HG03108 (cell line): Measurements from ENCODE around the gene DCTPP1.

Experiments used
- ATAC-seq: cut with Tn5 transposase; IDR thresholded peaks from one replicate; pipeline ENCODE4 v1.9.1; 2021; ENCODE audit warnings: moderate library complexity; ENCODE audit not compliant: unreplicated experiment

The DCTPP1 gene

DNA sequence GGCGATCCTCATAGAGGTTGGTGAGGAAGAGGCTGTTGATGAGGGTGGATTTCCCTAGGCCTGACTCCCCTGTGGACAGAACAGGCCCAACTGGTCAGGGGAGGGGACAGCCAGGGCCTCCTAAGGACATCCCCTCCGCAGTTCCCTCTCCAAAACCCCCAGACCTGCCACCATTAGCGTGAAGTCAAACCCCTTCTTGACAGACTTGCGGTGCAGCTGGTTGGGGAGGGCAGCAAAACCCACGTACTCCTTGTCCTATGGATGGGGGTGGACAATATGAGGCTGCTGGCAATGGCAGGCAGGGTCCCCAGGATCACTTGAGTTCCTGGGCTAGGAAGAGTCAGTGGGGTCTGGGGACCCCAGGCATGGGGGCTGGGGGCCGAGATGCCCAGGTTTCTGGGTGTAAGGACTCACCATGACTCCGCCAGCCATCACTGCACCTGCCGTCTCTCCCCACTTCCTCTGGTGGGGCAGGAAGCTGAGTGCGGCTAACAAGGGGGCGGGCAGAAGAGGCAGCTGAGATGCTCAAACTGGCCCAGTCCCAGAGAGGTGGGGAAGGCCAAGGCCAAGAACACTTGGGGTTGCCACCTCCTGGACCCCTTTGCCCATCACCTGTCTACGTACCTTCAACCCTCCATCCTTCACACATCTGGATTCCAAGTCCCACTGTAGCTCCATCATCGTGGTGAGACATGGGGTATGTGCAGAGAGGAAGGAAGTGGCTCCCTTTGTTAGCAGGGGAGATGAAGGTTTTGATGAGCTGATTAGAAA lies 47.5 kb downstream of the DCTPP1 start, which contains the start of gene SEPTIN1:
SEPTIN1 (minus strand) TSS at position 451 of the 771 bp plus-strand sequence; CDS start at position 432, 19 bp downstream.
- ATAC-seq = no peak

DNA sequence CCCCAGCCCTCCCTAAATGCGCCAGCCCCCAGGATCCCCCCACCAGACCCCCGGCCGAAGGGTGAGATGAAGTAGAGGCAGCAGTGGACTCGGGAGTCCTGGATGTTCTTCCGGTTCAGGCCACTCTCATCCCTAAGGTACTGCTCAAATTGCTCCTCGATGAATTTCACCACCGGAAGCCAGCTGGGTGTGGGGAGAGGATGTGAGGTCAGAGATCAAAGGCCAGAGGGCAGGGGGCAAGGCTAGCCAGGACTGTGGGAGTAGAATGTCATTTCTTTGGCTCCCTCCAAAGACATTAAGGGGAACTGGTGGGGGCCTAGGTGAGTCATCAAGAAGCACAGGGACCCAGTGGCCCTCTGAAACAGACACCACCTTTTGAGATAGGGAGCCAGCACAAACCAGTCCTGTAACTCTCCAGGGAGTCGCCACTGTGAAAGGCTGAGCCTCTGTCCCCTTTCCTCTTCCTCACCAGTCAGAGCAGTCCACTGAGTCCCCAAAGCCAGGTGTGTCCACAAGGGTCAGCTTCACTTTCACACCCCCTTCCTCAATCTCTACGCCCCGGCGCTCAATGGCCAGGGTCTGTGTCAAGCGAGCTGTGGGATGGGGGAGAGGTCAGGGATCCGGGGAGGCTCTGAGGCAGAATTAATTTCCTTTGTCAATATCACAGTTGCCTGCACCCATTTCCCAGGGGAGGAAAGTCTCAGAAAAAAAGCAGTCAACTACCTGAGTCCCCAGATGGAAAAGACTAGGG lies 48.4 kb downstream of the DCTPP1 start:
- no peak for ATAC-seq

DNA sequence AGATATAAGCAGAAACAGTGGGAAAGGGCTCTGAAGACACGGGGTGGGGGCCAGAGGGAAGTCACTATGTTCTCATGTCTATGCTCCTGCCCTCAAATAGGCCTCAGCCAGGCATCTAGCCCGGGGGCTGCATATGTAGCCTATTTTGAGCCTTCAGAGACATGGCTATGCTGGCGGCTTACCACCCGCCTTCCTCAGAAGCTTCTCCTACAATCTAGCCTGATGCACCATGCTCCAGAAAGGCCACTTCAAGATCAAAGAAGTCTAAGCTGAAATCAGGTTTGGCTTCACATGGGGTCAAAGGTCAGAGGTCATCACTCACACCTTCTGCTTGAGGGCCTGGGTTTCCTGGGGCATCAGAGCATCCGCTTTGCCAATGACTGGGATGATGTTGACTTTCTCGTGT lies 49.0 kb downstream of the DCTPP1 start:
- no peak for ATAC-seq

DNA sequence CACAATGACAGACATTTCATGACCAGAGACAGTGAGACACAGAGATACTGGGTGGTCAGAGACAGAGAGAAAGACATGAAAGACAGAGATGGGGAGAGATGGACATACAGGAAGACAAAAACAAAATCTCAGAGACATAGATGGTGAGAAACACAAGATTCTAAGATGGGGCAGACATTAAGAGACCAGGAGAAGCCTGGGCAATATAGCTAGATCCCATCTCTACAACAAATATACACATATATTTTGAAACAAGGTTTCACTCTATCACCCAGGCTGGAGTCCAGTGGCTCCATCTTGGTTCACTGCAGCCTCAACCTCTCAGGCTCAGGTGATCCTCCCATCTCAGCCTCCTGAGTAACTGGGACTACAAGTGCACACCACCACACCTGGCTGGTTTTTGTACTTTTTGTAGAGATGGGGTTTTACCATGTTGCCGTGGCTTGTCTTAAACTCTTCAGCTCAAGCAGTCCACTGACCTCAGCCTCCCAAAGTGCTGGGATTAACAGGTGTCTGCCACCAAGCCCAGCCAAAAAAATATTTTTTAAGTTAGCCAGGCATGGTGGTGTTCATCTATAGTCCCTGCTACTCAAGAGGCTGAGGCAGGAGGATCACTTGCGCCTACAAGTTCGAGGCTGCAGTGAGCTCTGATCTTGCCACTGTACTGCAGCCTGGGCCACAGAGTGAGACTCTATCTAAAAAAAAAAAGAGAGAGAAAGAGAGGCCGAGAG lies 49.6 kb downstream of the DCTPP1 start:
- ATAC-seq = no peak

DNA sequence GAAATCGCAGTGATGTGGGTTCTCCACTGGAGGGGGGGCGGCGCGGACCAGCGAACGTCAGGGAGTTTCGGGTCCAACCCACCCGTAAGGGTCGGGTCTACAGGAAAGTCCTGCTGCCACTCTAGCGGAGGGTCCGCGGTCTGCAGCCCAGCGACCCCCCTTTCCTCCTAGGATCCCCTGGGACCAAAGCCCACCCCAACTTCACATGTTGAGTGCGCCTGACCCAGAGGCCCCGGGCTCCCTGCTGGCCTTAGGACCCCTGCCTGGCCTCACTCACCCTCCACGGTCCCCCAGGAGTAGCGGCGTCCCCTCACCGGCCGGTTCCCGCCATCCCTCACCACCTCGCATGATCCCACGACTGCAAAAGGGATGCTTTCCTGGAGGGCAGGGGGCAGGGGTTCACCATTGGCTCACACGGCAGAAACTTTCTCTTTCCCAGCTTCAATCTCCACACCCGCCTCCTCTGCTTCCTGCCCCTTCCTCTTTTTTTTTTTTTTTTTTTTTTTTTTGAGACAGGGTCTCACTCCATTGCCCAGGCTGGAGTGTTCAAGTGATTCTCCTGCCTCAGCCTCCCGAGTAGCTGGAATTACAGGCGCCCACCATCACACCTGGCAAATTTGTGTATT lies 50.6 kb downstream of the DCTPP1 start:
- ATAC-seq = no peak

DNA sequence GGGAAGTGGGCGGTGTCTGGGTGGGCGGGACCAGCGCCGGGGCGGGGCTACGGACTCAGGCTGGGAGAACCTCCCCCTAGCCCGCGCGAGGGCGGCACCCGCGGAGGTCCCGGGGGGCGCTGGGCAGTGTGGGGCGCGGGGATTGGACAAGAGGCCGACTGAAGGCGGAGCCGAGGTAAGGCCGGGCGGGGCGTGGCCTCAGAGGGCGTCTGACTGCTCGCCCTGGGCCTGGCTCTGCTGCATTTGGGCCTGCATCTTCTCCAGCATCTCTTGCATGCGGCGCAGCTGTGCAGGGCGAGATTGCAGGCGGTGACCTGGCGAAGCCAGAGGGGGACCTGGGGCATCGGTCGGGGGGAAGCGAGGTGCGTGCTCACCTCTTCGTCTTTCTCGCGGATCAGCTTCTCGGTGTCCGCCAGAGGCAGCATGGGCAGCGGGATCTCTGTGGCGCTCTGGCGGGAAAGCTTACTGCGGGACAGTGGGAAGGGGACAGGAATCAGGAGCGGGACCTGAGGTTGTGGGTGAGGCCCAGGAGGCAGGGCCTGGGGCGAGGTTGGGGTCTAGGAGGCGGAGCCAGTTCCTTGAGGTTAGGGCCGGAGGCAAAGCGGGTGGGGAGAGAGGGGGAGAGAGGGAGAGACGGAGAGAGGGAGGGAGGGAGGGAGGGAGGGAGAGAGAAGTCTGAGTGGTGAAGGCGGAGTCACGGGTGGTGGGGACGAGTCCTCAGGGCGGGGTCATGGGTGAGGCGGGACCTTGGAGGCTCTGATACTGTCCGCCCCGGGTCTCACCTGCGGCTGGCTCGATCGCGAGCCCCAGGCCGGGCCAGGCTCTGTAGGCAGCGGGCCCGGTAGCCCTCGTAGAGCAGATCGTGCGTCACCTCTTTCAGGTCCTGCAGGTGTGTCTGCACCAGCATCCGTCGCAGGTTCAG lies 51.3 kb downstream of the DCTPP1 start:
- peak; percentile 86 for ATAC-seq

DNA sequence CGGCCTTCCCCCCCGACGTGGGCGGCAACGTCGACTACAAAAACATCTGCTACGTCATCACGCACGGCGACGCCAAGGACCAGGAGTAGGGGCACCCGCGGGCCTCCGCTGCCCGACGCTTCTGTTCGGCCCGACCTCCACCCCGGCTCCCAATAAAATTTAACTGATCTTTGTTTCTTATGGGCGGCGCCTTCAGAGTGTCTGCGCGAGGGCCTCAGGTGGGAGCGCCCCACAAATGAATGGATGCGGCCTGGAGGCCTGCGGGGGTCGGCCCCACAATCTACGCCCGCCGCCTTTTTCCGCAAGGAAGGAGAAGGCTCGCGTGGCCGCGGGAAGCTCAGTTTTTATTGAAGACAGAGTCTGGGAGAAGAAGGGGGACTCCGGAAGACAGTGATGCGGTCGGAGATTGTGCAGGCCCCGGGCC lies 52.0 kb downstream of the DCTPP1 start:
- peak; percentile 28 for ATAC-seq

DNA sequence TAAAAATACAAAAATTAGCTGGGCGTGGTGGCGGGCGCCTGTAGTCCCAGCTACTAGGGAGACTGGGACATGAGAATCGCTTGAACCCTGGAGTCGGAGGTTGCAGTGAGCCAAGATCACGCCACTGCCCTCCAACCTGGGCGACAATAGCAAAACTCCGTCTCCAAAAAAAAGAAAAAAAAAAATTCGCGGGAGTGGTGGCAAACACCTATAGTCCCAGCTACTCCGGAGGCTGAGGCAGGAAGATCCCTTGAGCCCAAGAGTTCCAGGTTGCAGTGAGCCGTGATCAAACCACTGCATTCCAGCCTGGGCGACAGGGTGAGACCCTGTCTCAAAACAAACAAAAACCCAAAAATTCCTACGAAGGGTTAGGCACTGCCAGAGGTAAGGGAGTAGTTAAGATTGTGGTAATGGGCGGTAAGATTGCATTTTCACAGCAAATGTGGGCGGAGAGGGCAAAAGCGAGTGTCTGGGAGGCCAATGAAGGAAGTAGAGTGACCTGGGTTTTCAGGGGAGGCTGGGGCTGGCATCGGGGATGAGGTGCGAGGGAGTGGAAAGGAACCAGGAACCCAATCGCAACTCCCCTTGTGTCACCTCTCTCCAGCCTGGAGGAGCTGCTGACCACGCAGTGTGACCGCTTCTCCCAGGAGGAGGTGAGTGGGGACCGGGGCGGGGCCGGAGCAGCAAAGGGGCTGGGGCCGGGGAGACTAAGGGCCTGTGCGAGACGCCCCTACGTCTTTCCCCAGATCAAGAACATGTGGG lies 52.6 kb downstream of the DCTPP1 start:
- no peak for ATAC-seq

DNA sequence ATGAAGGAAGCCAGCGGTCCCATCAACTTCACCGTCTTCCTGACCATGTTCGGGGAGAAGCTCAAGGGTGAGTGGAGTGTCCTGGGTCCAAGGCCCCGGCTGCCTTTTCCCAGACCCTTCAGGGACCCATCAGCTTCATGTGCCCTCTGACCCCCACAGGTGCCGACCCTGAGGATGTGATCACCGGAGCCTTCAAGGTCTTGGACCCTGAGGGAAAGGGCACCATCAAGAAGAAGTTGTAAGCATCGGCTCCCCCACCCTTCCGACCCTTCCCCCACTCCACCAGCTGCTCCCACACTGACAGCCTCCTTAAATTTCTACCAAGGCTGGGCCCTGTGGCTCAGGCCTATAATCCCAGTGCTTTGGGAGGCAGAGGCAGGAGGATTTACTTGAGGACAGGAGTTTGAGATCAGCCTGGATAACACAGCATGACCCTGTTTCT lies 53.3 kb downstream of the DCTPP1 start:
- ATAC-seq = no peak

DNA sequence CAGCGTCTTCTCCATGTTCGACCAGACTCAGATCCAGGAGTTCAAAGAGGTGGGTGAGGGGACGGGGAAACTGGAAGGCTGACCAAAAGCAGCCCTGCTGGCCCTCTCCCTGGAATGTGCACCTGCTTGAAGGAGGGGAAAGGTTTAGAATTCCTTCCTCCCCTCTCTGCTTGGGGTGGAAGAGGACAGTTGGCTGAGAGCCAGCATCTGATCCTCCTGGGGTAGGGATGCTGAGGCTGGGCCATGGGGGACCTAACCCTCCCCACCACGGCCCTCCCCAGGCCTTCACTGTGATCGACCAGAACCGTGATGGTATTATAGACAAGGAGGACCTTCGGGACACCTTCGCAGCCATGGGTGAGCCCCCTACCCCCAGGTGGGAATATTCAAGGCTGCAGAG lies 54.0 kb downstream of the DCTPP1 start:
- no peak for ATAC-seq

DNA sequence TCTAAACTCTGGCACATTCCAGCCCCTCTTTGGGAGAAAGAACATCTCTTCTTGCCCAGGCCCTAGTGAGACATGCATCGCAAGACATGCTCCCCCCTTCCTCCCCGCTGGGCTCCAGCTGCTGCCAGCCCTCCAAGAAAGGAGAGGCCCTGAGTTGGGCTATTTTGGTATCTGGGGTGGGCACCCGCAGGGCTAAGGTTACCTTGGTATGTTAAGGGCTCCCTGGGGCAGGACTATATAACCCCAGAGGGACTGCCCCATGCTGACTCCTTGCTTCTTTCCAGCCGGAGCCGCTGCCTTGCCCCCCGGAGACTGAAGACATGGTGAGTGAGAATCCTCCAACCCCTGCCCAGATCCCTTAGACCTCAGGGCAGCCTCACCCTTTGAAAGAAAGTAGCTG lies 55.3 kb downstream of the DCTPP1 start, which contains the start of gene MYL11:
MYL11 (plus strand) TSS at position 265 of the 400 bp plus-strand sequence; CDS start at position 321, 56 bp downstream.
- ATAC-seq = no peak
